Measurements from ENCODE around the gene COPS6. TPM values are rescaled to one million over a fixed set of nuclear protein-coding genes. Genes with fewer than 3 reads are reported as not detected.

Gene COPS6
- total and polyA plus RNA-seq, 2 of the 4 experiments (the other 2 are of a cell fraction), result 185 to 325 TPM

- no peak overlapping the region for H2AK9ac ChIP-seq (replicated peaks; ENCODE audit: low read depth, low read length, poor library complexity)
- DNase-seq (no peak), ATAC-seq (ENCODE audit: low read depth) (no peak)
- BruUV-seq (replicated peaks), result no TSS peak
- H3K9me3 ChIP-seq (ENCODE audit: control insufficient read depth, insufficient read depth, low read length), result no peaks in the 10 kb centered on the region
- CTCF ChIA-PET, result no interaction called here
- H3K79me1 ChIP-seq (ENCODE audit: low read depth in 1 of 2, low read length in 2 of 2), result peaks cover 0 to 7% of the 10 kb centered on the region in 2 experiments; a peak in 1 of 4 replicates
- TF ChIP-seq CTCF (conservative IDR thresholded peaks at IDR 0.05; ENCODE audit: low read depth, low read length) (0 out of 2 replicates have a peak, but pooled peaks have one; percentile 2), MAZ (IDR thresholded peaks at IDR 0.05; ENCODE audit: borderline replicate concordance, low read depth, low read length) (no peak)
- H2AFZ ChIP-seq (replicated peaks; ENCODE audit: low read length, poor library complexity), result no peak overlapping the region
- no peak overlapping the region for H3K18ac ChIP-seq (ENCODE audit: low read depth, low read length)
- H3K4ac ChIP-seq (ENCODE audit: low read depth, low read length), result no peak overlapping the region
- no peak overlapping the region for H2AK5ac ChIP-seq (ENCODE audit: low read depth, low read length)
- no peak overlapping the region for H4K8ac ChIP-seq (ENCODE audit: low read depth in 2 of 2, low read length in 2 of 2)
- POLR2A ChIA-PET (ENCODE audit: unreplicated experiment), result no interaction called here
- no peak overlapping the region for H3K4me2 ChIP-seq (ENCODE audit: low read depth, low read length)
- H3K27me3 ChIP-seq (ENCODE audit: control insufficient read depth, insufficient read depth, low read length), result no peaks in the 10 kb centered on the region
- H2BK20ac ChIP-seq (ENCODE audit: low read depth, low read length), result no peak overlapping the region
- no peak overlapping the region for H3K27ac ChIP-seq (ENCODE audit: insufficient read depth, low read length)
- no peaks in the 10 kb centered on the region for H3K4me1 ChIP-seq (ENCODE audit: control insufficient read depth, insufficient read depth, low read length)
- H3K56ac ChIP-seq (ENCODE audit: extremely low read depth, insufficient read depth, low read length), result no peak overlapping the region
- WGBS, 2 experiments (ENCODE audit: extremely low coverage in 2 of 2, insufficient read length in 1 of 2), result 20% methylated on average over 1 of the region's 12 CpGs; no CpG with 5 or more reads in 1 of the 2 experiments
- no peaks in the 10 kb centered on the region; the same call in 1 of the 2 replicates for H4K20me1 ChIP-seq (ENCODE audit: insufficient read depth, low read length)
- in situ Hi-C loops (cut with MboI; ENCODE audit: low sequenced_read_pairs) (no loop called here), dilution Hi-C loops (cut with HindIII; ENCODE audit: low sequenced_read_pairs, unreplicated experiment) (no loop called here), intact Hi-C loops (cut with micrococcal nuclease) (no loop called here)
- H2BK120ac ChIP-seq (ENCODE audit: low read depth, low read length), result no peak overlapping the region
- no peak overlapping the region for H2BK5ac ChIP-seq (ENCODE audit: low read depth, low read length, poor library complexity, severe bottlenecking)
- H3K4me3 ChIP-seq (ENCODE audit: insufficient read depth, low read depth, low read length), result no peak overlapping the region
- H4K91ac ChIP-seq (ENCODE audit: insufficient read depth, low read depth, low read length), result no peak overlapping the region
- H3K36me3 ChIP-seq (ENCODE audit: control insufficient read depth, insufficient read depth, low read length), result peaks cover 75% of the 10 kb centered on the region
- H3K23ac ChIP-seq (ENCODE audit: low read depth, low read length), result no peak overlapping the region
- H3K9me1 ChIP-seq (ENCODE audit: insufficient read depth, low read length), result no peaks in the 10 kb centered on the region
- H4K5ac ChIP-seq (ENCODE audit: low read depth, low read length), result no peak overlapping the region
- H2BK15ac ChIP-seq (ENCODE audit: low read depth, low read length), result no peak overlapping the region
- no peak overlapping the region for H3K14ac ChIP-seq (replicated peaks; ENCODE audit: low read depth, low read length)
- H3K9ac ChIP-seq (ENCODE audit: low read depth, low read length), result no peak overlapping the region
Observed at GRCh38 chr7:100109521-100110163, 20.9 kb downstream of the COPS6 start.
